Vagina (tissue), 2 donors: ENCODE measurements around the gene PTPN1.

ENCODE experiments used
- POLR2A ChIP-seq, 2 donors: fragments of 450-650 bp; IDR thresholded peaks; one replicate each; pipeline ENCODE4 v1.6.1; 2017; ENCODE audit warnings: antibody characterized with exemption in 2 of 2, mild to moderate bottlenecking in 2 of 2, moderate library complexity in 2 of 2
- TF ChIP-seq, protein P1 (sequence below), 3 experiments: fragments of 450-650 bp in 2 of 3; fragments of 200-600 bp in 1 of 3; sonication (generic) in 1 of 3; IDR thresholded peaks; one replicate each; pipeline ENCODE4 v1.5.1; 2017 to 2019; ENCODE audit warnings: antibody characterized with exemption in 3 of 3, mild to moderate bottlenecking in 2 of 3, moderate library complexity in 2 of 3

DNA sequence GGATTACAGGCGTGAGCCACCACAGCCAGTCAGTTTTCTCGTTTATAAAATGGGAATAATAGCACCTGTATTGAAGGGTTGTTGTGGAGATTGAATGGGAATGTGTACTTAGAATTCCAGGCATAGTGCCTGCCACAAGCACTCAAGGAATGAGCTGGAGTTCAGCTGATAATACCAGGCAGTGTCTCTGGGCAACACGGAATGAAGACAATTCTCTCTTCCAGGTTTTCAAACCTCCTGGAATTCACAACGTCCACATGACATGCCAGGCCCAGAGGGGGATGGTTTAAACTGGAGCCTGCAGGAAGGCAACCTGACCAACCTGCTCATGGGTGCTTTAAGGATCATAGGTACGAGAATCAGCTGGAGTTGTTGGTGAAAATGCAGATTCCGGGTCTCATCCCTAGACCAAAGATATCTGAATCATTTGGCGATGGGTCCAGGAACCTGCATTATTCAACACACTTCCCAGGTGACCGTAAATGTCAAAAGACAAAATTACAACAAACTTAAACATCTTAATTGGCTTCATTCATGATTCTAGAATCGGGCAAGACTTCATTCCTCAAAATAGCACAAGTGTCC, 1.9 kb upstream of the PTPN1 start:
- TF ChIP-seq, protein P1, sequence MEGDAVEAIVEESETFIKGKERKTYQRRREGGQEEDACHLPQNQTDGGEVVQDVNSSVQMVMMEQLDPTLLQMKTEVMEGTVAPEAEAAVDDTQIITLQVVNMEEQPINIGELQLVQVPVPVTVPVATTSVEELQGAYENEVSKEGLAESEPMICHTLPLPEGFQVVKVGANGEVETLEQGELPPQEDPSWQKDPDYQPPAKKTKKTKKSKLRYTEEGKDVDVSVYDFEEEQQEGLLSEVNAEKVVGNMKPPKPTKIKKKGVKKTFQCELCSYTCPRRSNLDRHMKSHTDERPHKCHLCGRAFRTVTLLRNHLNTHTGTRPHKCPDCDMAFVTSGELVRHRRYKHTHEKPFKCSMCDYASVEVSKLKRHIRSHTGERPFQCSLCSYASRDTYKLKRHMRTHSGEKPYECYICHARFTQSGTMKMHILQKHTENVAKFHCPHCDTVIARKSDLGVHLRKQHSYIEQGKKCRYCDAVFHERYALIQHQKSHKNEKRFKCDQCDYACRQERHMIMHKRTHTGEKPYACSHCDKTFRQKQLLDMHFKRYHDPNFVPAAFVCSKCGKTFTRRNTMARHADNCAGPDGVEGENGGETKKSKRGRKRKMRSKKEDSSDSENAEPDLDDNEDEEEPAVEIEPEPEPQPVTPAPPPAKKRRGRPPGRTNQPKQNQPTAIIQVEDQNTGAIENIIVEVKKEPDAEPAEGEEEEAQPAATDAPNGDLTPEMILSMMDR (IDR thresholded peaks at IDR 0.05): no peak
- no peak for TF ChIP-seq POLR2A (IDR thresholded peaks at IDR 0.05)
